ENCODE data around the gene PEX14.

PEX14 gene

DNA sequence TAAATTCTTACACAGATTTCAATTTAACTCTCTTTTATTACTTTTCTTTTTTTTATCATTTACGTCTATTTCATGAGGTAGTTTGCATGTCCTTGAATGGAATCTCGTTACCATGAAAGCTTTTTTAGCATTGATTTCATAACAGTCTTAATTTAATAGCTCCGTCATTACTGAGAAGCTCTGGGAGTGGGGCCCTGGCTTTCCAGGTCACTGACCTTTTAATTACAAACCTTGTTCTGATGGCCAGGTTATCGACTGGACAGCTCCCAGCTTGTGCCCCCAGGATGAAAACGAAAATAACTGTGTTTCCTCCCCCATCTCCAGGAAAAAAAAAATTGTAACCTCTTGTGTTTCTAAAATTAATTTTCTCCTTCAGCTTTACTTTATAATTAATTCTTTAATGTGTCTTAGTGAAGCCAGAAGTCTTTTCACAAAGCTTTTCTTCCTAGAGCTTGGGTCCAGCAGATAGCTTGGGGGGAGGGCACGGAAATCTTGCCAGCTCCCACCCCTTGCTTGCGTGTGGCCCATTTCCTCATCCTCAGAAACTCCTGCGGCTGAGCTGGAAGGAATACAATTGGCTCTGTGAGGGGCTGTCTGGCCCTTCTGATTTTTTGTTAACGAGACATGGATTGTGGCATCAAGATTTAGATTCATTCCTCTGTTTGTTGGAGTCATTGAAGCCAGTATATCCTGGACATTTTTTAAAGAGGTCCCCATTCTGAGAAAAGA is 65.7 kb downstream of the PEX14 start:
- Histone ChIP-seq H3K36me3 (peaks cover 45 to 91% (median 59%) of the 10 kb centered on the region in 11 experiments), H3K4me2 (no peak overlapping the region)
- no peak for TF ChIP-seq Cebpa-rat (IDR thresholded peaks at IDR 0.05)

GRCh38 chr1:10541286-10541685 is 66.5 kb downstream of the PEX14 start:
- TF ChIP-seq Cebpa-rat (IDR thresholded peaks at IDR 0.05) = no peak
- Histone ChIP-seq H3K9me3 (replicated peaks in 1 of 11) (no peaks in the 10 kb centered on the region), H3K4me3 (no peak overlapping the region), H3K4me1 (no peaks in the 10 kb centered on the region; a peak in 2 of 20 replicates), H3K36me3 (peaks cover 42 to 83% (median 52%) of the 10 kb centered on the region in 11 experiments), H3K9ac (no peak overlapping the region), H3K27ac (no peak overlapping the region), H3K27me3 (no peaks in the 10 kb centered on the region), H4K20me1 (peaks cover 3 to 39% (median 11%) of the 10 kb centered on the region in 11 experiments; a peak in 13 of 22 replicates), H3K4me2 (no peak overlapping the region)

More for the DNA sequence above, 65.7 kb downstream of the PEX14 start:
- peaks cover 10 to 48% (median 16%) of the 10 kb centered on the region in 11 experiments; a peak in 17 of 22 replicates for H4K20me1 ChIP-seq
- H3K27me3 ChIP-seq = no peaks in the 10 kb centered on the region
- no peaks in the 10 kb centered on the region for H3K9me3 ChIP-seq (replicated peaks in 1 of 11)
- H3K9ac ChIP-seq = no peak overlapping the region
- H3K4me1 ChIP-seq = no peaks in the 10 kb centered on the region; a peak in 2 of 20 replicates
- no peak overlapping the region for H3K4me3 ChIP-seq
- no peak overlapping the region for H3K27ac ChIP-seq

DNA sequence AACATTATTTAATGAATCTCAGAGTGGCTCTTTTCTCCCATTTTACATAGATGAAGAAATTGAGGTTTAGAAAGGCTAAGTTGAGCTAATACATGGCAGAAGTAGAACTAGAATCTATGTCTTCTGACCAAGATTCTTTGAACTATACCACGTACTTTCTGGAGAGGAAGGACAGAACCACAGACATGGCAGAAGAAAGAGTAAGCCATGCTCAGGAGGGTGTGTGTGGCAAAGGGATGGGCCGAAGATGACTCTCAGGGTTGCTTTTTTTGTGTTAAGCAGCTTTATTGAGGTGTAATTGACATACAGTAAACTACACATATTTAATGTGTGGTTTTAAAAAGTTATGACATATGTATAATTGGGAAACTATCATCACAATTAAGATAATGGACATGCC is 69.5 kb downstream of the PEX14 start:
- peaks cover 0 to 26% (median 8%) of the 10 kb centered on the region in 11 experiments; a peak in 11 of 22 replicates for H4K20me1 ChIP-seq
- no peaks in the 10 kb centered on the region for H3K27me3 ChIP-seq
- H3K27ac ChIP-seq = no peak overlapping the region
- H3K4me1 ChIP-seq = no peaks in the 10 kb centered on the region
- no peak for TF ChIP-seq Cebpa-rat (IDR thresholded peaks at IDR 0.05)
- no peak overlapping the region for H3K4me3 ChIP-seq
- H3K4me2 ChIP-seq = no peak overlapping the region
- no peaks in the 10 kb centered on the region for H3K9me3 ChIP-seq (replicated peaks in 1 of 11)
- peaks cover 26 to 65% (median 35%) of the 10 kb centered on the region in 11 experiments for H3K36me3 ChIP-seq
- H3K9ac ChIP-seq = no peak overlapping the region

GRCh38 chr1:10546896-10547295 is 72.1 kb downstream of the PEX14 start:
- Histone ChIP-seq H3K9me3 (replicated peaks in 1 of 11) (no peaks in the 10 kb centered on the region), H3K27me3 (no peaks in the 10 kb centered on the region), H3K36me3 (peaks cover 7 to 58% (median 19%) of the 10 kb centered on the region in 11 experiments; a peak in 20 of 22 replicates), H3K4me2 (no peak overlapping the region), H4K20me1 (peaks cover 0 to 24% (median 3%) of the 10 kb centered on the region in 11 experiments; a peak in 7 of 22 replicates), H3K4me3 (no peak overlapping the region), H3K9ac (no peak overlapping the region), H3K27ac (no peak overlapping the region), H3K4me1 (no peaks in the 10 kb centered on the region)
- no peak for TF ChIP-seq Cebpa-rat (IDR thresholded peaks at IDR 0.05)

GRCh38 chr1:10549904-10550664 is 75.3 kb downstream of the PEX14 start:
- peaks cover 0 to 34% (median 5%) of the 10 kb centered on the region in 11 experiments; a peak in 11 of 22 replicates for H3K36me3 ChIP-seq
- H3K4me3 ChIP-seq = no peak overlapping the region
- peaks cover 13 to 26% (median 23%) of the 10 kb centered on the region in 10 experiments for H3K4me1 ChIP-seq
- H3K27me3 ChIP-seq = no peaks in the 10 kb centered on the region
- TF ChIP-seq Cebpa-rat (IDR thresholded peaks at IDR 0.05) = no peak
- no peaks in the 10 kb centered on the region for H3K9me3 ChIP-seq (replicated peaks in 1 of 11)
- H4K20me1 ChIP-seq = peaks cover 8 to 37% (median 17%) of the 10 kb centered on the region in 11 experiments; a peak in 12 of 22 replicates
- H3K27ac ChIP-seq = no peak overlapping the region
- no peak overlapping the region for H3K9ac ChIP-seq
- no peak overlapping the region for H3K4me2 ChIP-seq

GRCh38 chr1:10553118-10553517 is 78.4 kb downstream of the PEX14 start:
- no peak for TF ChIP-seq Cebpa-rat (IDR thresholded peaks at IDR 0.05)
- peaks cover 0 to 22% (median 0%) of the 10 kb centered on the region in 11 experiments; a peak in 3 of 22 replicates for H3K36me3 ChIP-seq
- peak overlapping the region in 2 of 11 experiments; percentile 8 to 26; a peak in 2 of 22 replicates for H3K27ac ChIP-seq
- peaks cover 11 to 67% (median 28%) of the 10 kb centered on the region in 11 experiments; a peak in 14 of 22 replicates for H4K20me1 ChIP-seq
- no peak overlapping the region for H3K4me3 ChIP-seq
- H3K4me2 ChIP-seq = peak overlapping the region; percentile 39 to 83 (median 65)
- H3K4me1 ChIP-seq = peaks cover 17 to 44% (median 39%) of the 10 kb centered on the region in 10 experiments
- H3K27me3 ChIP-seq = no peaks in the 10 kb centered on the region
- H3K9ac ChIP-seq = peak overlapping the region in 3 of 11 experiments; percentile 10 to 49 (median 30); a peak in 3 of 22 replicates
- H3K9me3 ChIP-seq (replicated peaks in 1 of 11) = no peaks in the 10 kb centered on the region

- H3K9ac ChIP-seq = peak overlapping the region in 4 of 11 experiments; percentile 32 to 60 (median 56); a peak in 7 of 22 replicates
- TF ChIP-seq Cebpa-rat (IDR thresholded peaks at IDR 0.05) = peak in 5 of 11 experiments; percentile 14 to 75 (median 72); a peak in 6 of 22 replicates
- H3K4me3 ChIP-seq = no peak overlapping the region
- peaks cover 0 to 11% (median 0%) of the 10 kb centered on the region in 11 experiments; a peak in 1 of 22 replicates for H3K36me3 ChIP-seq
- peaks cover 17 to 44% (median 39%) of the 10 kb centered on the region in 10 experiments for H3K4me1 ChIP-seq
- peak overlapping the region in 9 of 11 experiments; percentile 37 to 79 (median 71); a peak in 18 of 22 replicates for H3K4me2 ChIP-seq
- H3K27me3 ChIP-seq = no peaks in the 10 kb centered on the region
- H4K20me1 ChIP-seq = peaks cover 11 to 57% (median 33%) of the 10 kb centered on the region in 11 experiments; a peak in 14 of 22 replicates
- H3K27ac ChIP-seq = peak overlapping the region in 7 of 11 experiments; percentile 19 to 71 (median 45); a peak in 9 of 22 replicates
- no peaks in the 10 kb centered on the region for H3K9me3 ChIP-seq (replicated peaks in 1 of 11)
Observed at GRCh38 chr1:10555635-10556429, 81.1 kb downstream of the PEX14 start.

DNA sequence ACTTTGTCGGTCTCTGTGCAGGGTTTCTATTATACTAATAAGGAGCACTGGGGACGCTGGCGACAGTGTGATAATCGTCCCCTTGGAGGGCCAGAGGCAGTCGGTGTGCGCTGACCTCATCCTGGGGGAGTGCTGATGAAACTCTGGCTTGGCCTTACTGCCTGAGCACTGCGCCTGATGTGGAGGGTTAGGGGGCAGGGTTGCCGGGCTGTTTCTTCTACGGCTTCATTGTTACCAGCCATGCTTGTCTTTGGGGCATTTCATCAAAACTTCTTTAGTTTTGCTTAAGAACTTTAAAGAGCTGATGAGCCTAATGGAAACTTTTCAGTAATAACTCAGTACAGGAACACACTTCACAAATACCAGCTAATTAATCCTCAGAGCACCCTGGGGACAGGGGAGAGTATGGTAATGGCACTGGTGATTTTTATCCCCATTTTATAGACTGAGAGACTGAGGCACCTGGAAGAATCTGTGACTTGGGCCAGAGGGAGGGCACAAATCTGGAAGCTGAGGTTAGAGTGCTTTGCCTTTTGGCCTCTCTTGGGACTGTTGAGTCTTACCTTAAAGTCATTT is 81.8 kb downstream of the PEX14 start:
- peak overlapping the region in 5 of 11 experiments; percentile 19 to 71 (median 48); a peak in 6 of 22 replicates for H3K27ac ChIP-seq

More for the DNA sequence above, 81.8 kb downstream of the PEX14 start:
- H3K27me3 ChIP-seq = no peaks in the 10 kb centered on the region
- peak overlapping the region in 5 of 11 experiments; percentile 63 to 79 (median 74); a peak in 8 of 22 replicates for H3K4me2 ChIP-seq
- peaks cover 17 to 44% (median 39%) of the 10 kb centered on the region in 10 experiments for H3K4me1 ChIP-seq
- H3K4me3 ChIP-seq = no peak overlapping the region
- H3K9ac ChIP-seq = 0 out of 22 replicates have a peak overlapping the region, but pooled peaks of 2 of the 11 experiments have one; percentile 56
- H3K9me3 ChIP-seq (replicated peaks in 1 of 11) = no peaks in the 10 kb centered on the region
- no peak for TF ChIP-seq Cebpa-rat (IDR thresholded peaks at IDR 0.05)
- H4K20me1 ChIP-seq = peaks cover 8 to 56% (median 33%) of the 10 kb centered on the region in 11 experiments; a peak in 14 of 22 replicates
- H3K36me3 ChIP-seq = peaks cover 0 to 7% (median 0%) of the 10 kb centered on the region in 11 experiments; a peak in 1 of 22 replicates

Data from BLaER1 treated with 17β-estradiol and CSF1 and Interleukin-3, amounts not matched to agents 10 nM and 100 nM (cell line).